Measurements from ENCODE around the gene TMEM233.

TMEM233 gene

DNA sequence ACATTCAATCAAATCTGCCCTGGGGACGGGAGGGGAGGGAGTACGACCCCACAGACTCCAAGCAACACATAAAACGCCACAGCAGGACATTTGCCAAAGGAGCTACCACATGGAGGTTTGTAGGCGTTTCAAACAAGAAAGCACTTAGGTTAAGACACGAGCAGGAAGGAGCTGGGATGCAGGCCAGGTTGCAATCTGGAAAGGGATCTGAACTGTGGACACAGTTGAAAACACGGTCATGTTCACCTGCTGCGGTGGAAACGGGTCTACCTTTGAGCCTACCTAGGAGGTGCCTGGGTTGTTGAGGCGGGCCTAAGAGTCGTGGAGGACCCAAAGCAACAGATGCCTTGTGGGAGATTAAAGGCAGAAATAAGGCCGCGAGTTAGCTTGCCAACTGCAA lies 92.8 kb downstream of the TMEM233 start:
- Histone ChIP-seq H3K4me2 (ENCODE audit: insufficient read depth, low read length) (no peak overlapping the region), H3K4me3 (ENCODE audit: low read depth in 1 of 2, low read length in 2 of 2) (no peak overlapping the region), H2AFZ (ENCODE audit: low read depth, low read length) (no peak overlapping the region), H3K27me3 (ENCODE audit: insufficient read depth, low read length, poor library complexity) (no peaks in the 10 kb centered on the region), H3K79me2 (ENCODE audit: insufficient read depth, low read length) (no peaks in the 10 kb centered on the region), H3K36me3 (ENCODE audit: insufficient read depth, low read length) (peaks cover 65% of the 10 kb centered on the region), H3K27ac (ENCODE audit: low read length) (no peak overlapping the region), H3K9me3 (ENCODE audit: insufficient read depth, low read length, severe bottlenecking) (no peaks in the 10 kb centered on the region), H4K20me1 (ENCODE audit: insufficient read depth, low read length) (no peaks in the 10 kb centered on the region; the same call in 1 of the 2 replicates), H3K4me1 (ENCODE audit: insufficient read depth, low read length) (no peaks in the 10 kb centered on the region), H3K9ac (ENCODE audit: low read depth, low read length) (no peak overlapping the region)
- TF ChIP-seq, protein P1, sequence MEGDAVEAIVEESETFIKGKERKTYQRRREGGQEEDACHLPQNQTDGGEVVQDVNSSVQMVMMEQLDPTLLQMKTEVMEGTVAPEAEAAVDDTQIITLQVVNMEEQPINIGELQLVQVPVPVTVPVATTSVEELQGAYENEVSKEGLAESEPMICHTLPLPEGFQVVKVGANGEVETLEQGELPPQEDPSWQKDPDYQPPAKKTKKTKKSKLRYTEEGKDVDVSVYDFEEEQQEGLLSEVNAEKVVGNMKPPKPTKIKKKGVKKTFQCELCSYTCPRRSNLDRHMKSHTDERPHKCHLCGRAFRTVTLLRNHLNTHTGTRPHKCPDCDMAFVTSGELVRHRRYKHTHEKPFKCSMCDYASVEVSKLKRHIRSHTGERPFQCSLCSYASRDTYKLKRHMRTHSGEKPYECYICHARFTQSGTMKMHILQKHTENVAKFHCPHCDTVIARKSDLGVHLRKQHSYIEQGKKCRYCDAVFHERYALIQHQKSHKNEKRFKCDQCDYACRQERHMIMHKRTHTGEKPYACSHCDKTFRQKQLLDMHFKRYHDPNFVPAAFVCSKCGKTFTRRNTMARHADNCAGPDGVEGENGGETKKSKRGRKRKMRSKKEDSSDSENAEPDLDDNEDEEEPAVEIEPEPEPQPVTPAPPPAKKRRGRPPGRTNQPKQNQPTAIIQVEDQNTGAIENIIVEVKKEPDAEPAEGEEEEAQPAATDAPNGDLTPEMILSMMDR (IDR thresholded peaks at IDR 0.05; ENCODE audit: borderline replicate concordance, extremely low read depth, low read length, poor library complexity, severe bottlenecking): no peak
- no peak for TF ChIP-seq EZH2 (IDR thresholded peaks at IDR 0.05; ENCODE audit: borderline replicate concordance, low read depth, low read length, severe bottlenecking)
- ATAC-seq (ENCODE audit: insufficient read depth, low read depth): no peak
- no peak for DNase-seq

DNA sequence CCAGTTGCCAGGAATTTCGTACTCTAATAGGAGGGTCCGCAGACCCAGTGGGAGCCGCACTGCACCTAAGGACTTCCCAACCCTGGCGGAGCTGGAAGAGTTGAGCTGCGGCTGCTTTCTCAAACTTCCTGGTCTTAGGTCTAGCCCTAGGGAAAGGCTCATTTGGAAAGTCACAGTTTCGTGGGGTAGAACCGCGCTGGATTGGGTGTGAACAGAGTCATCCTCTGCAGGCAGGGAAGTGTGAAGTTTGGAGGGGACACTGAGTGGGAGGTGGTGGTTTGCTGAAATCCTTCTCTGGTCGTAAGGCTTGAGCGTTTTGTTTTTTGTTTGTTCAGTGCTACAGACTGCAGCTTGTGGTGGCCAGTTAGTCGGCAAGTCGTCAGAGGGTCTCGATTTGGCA lies 93.2 kb downstream of the TMEM233 start:
- DNase-seq (no peak), ATAC-seq (ENCODE audit: insufficient read depth, low read depth) (no peak)
- H3K4me2 ChIP-seq (ENCODE audit: insufficient read depth, low read length): no peak overlapping the region
- no peaks in the 10 kb centered on the region for H3K79me2 ChIP-seq (ENCODE audit: insufficient read depth, low read length)
- H4K20me1 ChIP-seq (ENCODE audit: insufficient read depth, low read length): no peaks in the 10 kb centered on the region; the same call in 1 of the 2 replicates
- H3K4me1 ChIP-seq (ENCODE audit: insufficient read depth, low read length): no peaks in the 10 kb centered on the region
- H3K4me3 ChIP-seq (ENCODE audit: low read depth in 1 of 2, low read length in 2 of 2): no peak overlapping the region
- TF ChIP-seq, protein P1 (IDR thresholded peaks at IDR 0.05; ENCODE audit: borderline replicate concordance, extremely low read depth, low read length, poor library complexity, severe bottlenecking): no peak
- no peak for TF ChIP-seq EZH2 (IDR thresholded peaks at IDR 0.05; ENCODE audit: borderline replicate concordance, low read depth, low read length, severe bottlenecking)
- H3K27ac ChIP-seq (ENCODE audit: low read length): no peak overlapping the region
- H2AFZ ChIP-seq (ENCODE audit: low read depth, low read length): no peak overlapping the region
- H3K9ac ChIP-seq (ENCODE audit: low read depth, low read length): no peak overlapping the region
- H3K36me3 ChIP-seq (ENCODE audit: insufficient read depth, low read length): peaks cover 65% of the 10 kb centered on the region
- H3K9me3 ChIP-seq (ENCODE audit: insufficient read depth, low read length, severe bottlenecking): no peaks in the 10 kb centered on the region
- no peaks in the 10 kb centered on the region for H3K27me3 ChIP-seq (ENCODE audit: insufficient read depth, low read length, poor library complexity)

DNA sequence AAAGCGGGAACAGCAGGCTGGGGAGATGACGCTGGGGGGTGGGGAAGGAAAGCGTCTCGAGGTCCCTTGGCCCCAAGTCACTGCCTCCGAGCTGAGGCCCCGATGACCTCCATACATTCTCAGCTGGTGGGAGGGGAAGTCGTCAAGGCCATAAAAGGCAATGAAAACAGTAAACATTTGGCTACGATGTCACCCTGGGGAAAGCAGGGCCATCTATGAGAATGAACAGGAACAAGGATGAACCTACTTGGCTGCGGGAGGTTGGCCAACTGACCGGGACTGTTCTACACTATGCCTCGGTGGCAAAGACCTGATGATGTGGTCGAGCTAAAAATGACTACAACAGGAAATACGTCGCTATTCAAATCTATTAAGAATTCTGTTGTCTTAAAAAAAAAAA lies 93.8 kb downstream of the TMEM233 start:
- no peak overlapping the region for H3K9ac ChIP-seq (ENCODE audit: low read depth, low read length)
- H4K20me1 ChIP-seq (ENCODE audit: insufficient read depth, low read length): no peaks in the 10 kb centered on the region; the same call in 1 of the 2 replicates
- TF ChIP-seq, protein P1 (IDR thresholded peaks at IDR 0.05; ENCODE audit: borderline replicate concordance, extremely low read depth, low read length, poor library complexity, severe bottlenecking): no peak
- no peak for TF ChIP-seq EZH2 (IDR thresholded peaks at IDR 0.05; ENCODE audit: borderline replicate concordance, low read depth, low read length, severe bottlenecking)
- peaks cover 67% of the 10 kb centered on the region for H3K36me3 ChIP-seq (ENCODE audit: insufficient read depth, low read length)
- H3K4me3 ChIP-seq (ENCODE audit: low read depth in 1 of 2, low read length in 2 of 2): no peak overlapping the region
- H3K27me3 ChIP-seq (ENCODE audit: insufficient read depth, low read length, poor library complexity): no peaks in the 10 kb centered on the region
- no peaks in the 10 kb centered on the region for H3K79me2 ChIP-seq (ENCODE audit: insufficient read depth, low read length)
- ATAC-seq (ENCODE audit: insufficient read depth, low read depth): no peak
- no peaks in the 10 kb centered on the region for H3K4me1 ChIP-seq (ENCODE audit: insufficient read depth, low read length)
- no peaks in the 10 kb centered on the region for H3K9me3 ChIP-seq (ENCODE audit: insufficient read depth, low read length, severe bottlenecking)
- H2AFZ ChIP-seq (ENCODE audit: low read depth, low read length): no peak overlapping the region
- no peak for DNase-seq
- no peak overlapping the region for H3K4me2 ChIP-seq (ENCODE audit: insufficient read depth, low read length)
- H3K27ac ChIP-seq (ENCODE audit: low read length): no peak overlapping the region

DNA sequence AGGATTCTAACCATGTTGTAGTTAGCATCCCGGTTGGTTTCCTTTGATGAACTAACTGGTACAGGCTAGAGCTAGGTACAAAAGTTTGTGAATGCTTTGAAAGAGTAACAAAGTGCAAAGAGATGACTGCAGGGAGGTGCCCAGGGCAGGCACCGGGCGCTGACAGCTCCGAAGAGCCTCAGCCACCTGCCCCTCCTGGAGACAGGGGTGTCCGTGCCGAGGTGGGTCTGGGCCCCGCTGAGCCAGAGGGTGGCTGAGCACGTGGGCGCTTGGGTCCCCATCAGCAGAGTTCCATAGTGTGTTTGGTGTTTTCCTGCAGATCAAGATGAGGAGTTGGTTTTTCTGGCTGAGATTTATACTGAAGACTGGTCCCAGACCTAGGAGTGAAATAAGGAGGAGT lies 94.3 kb downstream of the TMEM233 start:
- TF ChIP-seq, protein P1 (IDR thresholded peaks at IDR 0.05; ENCODE audit: borderline replicate concordance, extremely low read depth, low read length, poor library complexity, severe bottlenecking): no peak
- TF ChIP-seq EZH2 (IDR thresholded peaks at IDR 0.05; ENCODE audit: borderline replicate concordance, low read depth, low read length, severe bottlenecking): no peak
- H3K4me2 ChIP-seq (ENCODE audit: insufficient read depth, low read length): no peak overlapping the region
- H3K9me3 ChIP-seq (ENCODE audit: insufficient read depth, low read length, severe bottlenecking): no peaks in the 10 kb centered on the region
- no peak overlapping the region for H3K9ac ChIP-seq (ENCODE audit: low read depth, low read length)
- H3K79me2 ChIP-seq (ENCODE audit: insufficient read depth, low read length): no peaks in the 10 kb centered on the region
- ATAC-seq (ENCODE audit: insufficient read depth, low read depth) (no peak), DNase-seq (no peak)
- no peak overlapping the region for H3K4me3 ChIP-seq (ENCODE audit: low read depth in 1 of 2, low read length in 2 of 2)
- no peaks in the 10 kb centered on the region; the same call in 1 of the 2 replicates for H4K20me1 ChIP-seq (ENCODE audit: insufficient read depth, low read length)
- no peaks in the 10 kb centered on the region for H3K27me3 ChIP-seq (ENCODE audit: insufficient read depth, low read length, poor library complexity)
- no peak overlapping the region for H3K27ac ChIP-seq (ENCODE audit: low read length)
- H3K36me3 ChIP-seq (ENCODE audit: insufficient read depth, low read length): peaks cover 72% of the 10 kb centered on the region
- no peak overlapping the region for H2AFZ ChIP-seq (ENCODE audit: low read depth, low read length)
- H3K4me1 ChIP-seq (ENCODE audit: insufficient read depth, low read length): no peaks in the 10 kb centered on the region

All from DND-41 (cell line).